CD4-positive, alpha-beta T cell treated with Interleukin-4 for 4 hours (primary cell): ENCODE data around the gene ING3.

Experiments used
- DNase-seq: peaks from one replicate; pipeline ENCODE4 v3.0.0-alpha.2; 2020

ING3 gene

DNA sequence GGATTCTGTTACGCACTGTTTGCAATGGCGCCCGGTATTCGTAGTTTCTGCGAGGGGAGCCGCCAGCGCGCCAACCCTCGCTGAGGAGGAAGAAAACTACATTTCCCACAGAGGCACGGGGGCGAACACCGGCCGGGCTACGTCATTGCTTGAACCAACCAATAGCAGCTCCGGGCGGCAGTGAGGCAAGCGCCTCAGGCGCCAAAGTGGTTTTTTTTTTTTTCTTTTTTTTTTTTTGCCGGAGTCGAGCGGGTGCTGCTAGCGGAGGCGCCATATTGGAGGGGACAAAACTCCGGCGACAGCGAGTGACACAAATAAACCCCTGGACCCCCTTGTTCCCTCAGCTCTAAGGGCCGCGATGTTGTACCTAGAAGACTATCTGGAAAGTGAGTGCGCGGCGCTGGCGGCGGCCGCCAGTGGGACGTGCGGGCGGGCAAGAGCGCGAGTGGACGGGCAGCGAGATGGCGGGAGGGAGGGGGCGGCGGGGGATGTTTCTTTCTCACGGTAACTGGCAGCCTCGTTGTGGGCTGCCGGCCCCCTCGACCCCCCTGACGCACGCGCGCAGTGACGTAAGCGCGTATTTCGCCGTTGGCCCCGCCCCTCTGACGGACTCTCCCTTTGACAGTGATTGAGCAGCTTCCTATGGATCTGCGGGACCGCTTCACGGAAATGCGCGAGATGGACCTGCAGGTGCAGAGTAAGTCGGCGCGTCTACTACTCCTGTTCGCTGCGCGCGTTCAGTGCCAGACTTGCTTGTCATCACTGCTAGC, at the start of gene ING3:
Gene ING3, plus strand, starts transcription at position 239 of the 770 bp plus-strand sequence. Its CDS starts 120 bp downstream, at position 359.
- DNase-seq, result peak; percentile 99

DNA sequence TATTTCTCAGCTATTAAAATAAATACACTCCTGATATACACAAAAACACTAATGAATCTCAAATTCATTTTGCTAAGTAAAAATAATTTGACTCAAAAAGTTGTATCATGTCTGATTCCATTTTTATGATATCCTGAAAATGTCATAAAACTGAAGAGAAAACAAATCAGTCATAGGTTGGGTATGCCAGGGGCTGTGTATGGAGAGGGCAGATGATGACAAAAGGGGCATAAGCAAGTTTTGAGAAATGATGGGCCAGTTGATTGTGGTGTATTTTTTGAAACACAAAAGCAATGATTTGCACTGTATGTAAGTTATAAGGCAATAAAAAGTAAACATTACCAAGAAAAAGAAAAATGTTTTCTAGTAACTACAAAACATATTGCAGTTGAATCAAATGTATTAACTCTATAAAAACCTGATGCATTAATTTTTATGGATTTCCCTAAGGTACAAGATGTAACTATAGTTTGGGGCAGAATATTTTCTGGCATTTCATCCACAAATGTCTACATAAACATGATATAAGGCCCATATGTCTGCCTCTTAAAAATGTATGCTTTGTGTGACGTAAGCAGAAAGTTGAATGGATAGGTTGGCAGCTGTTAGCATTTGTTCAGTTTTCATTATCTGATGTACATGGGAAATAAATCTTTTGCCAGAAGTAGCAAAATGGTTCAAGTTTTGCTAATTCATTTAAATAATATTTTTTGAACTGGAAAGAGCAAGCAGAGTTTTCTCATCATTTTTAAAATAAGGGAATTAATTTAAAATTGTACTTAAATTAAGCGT, 35.1 kb upstream of the ING3 start:
- DNase-seq, result no peak

GRCh38 chr7:120916121-120916520, 34.5 kb upstream of the ING3 start:
- DNase-seq, result no peak

DNA sequence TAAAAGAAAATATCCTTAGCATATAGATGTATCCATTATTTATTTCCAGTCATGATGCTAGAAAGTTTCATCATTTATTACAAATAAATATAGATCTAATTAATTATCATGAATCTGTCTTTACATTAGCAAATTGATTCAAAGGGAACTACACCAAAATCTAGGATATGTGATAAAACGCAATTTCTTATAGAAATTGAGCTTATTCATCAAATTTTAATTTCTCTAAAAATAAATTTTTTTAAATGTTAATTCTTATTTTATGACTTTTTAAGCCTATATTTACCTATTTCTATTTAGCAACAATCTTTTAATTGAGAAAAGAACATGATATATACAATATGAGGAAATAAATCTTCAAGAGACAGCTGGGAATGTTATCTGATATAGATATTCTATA, 34.0 kb upstream of the ING3 start:
- DNase-seq, result no peak

DNA sequence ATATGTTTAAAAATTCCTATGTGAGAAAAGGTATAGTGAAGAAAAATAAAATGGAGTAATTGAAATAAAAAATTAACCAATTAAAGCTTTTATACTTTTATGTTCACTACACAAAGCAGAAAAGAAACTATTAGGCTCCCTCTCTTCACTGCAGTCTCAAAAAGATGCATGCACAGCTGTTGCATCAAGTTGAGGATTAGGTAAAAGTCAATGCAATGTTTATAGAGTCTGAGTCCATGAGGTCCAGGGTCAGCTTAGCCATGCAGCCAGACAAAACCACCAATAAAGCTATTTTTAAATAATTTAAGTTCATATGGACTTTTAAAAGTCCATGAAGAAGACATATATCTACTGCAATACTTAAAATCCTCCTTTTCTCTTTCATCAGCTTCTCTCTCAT, 31.1 kb upstream of the ING3 start:
- DNase-seq, result no peak

GRCh38 chr7:120920034-120920433, 30.5 kb upstream of the ING3 start:
- DNase-seq, result no peak

- no peak for DNase-seq
These were observed 29.8 kb upstream of the ING3 start for GRCh38 chr7:120920591-120921274.

GRCh38 chr7:120924837-120925236, 25.7 kb upstream of the ING3 start:
- DNase-seq, result no peak

GRCh38 chr7:120925392-120925791, 25.2 kb upstream of the ING3 start:
- DNase-seq, result no peak

DNA sequence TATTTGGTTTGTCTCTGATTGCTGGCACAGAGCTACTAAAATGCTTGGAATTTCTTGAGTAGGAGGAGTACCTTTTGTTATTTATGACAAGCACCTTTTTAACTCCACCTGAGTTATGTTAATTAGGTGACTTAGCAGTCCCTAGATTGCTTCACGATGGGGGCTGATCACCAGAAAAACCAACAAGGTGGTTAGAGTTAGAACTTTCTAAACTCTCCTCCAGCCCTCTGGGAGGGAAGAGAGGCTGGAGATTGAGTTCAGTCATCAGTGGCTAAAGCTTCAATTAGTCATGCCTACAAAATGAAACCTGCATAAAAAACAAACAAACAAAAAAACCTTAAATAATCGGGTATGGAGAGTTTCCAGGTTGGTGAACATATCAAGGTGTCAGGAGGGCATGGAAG, 23.6 kb upstream of the ING3 start:
- DNase-seq, result no peak

GRCh38 chr7:120927454-120928103, 23.0 kb upstream of the ING3 start:
- no peak for DNase-seq

DNA sequence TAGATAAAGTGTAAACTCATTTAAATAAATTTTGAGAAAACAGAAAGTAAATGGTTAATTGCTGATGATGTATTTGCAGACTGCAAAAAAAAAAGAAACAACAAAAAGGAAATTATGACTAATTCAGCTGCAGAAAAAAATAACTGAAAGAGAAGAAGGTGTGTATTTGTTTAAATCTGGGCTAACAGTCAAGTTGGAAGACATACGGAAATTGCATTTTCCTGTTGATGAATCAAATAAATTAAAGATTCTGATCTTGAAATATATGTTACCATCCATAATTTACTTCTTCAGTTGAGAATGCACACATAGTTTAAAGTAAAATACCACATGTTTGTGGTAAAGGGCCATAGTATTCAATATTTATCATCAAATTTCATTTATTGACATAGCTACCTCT, 19.3 kb upstream of the ING3 start:
- no peak for DNase-seq

DNA sequence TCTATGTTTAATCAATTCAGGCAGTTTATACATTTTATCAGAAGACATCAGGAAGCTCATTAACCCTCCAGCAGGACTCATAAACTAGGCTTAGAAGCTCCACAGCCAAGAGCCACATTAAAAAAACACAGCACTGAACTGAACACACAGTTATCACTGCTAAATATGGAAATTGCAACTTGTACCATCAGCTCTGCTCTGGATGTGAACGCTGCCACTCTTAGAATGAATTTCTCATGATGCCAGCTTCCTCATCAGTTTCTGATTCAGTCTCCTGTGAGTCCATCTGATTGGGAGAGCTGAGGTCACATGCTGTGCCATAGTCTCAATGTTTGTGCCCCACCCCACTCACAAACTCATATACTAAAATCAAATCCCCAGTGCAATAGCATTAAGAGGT, 17.1 kb upstream of the ING3 start:
- DNase-seq, result no peak

DNA sequence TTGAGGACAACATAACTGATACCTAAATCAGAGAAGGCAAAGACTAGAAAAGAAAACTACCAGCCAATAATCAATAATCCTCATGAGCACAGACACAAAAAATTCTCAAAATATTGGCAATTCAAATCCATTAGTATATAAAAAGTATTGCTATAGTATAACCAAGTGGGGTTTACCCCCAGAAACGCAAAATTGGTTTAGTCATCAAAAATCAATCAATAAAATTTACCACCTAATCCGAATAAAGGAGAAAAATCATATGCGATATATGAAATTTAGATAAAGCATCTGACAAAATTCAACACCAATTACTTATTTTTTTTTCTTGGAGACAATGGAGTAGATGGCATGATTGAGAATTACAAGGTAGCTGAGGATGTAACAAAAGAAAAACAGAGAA, 11.2 kb upstream of the ING3 start:
- DNase-seq, result no peak

- peak; percentile 9 for DNase-seq
These were observed 9.5 kb upstream of the ING3 start for GRCh38 chr7:120941064-120941463.

GRCh38 chr7:120941856-120942255, 8.7 kb upstream of the ING3 start:
- DNase-seq, result no peak

DNA sequence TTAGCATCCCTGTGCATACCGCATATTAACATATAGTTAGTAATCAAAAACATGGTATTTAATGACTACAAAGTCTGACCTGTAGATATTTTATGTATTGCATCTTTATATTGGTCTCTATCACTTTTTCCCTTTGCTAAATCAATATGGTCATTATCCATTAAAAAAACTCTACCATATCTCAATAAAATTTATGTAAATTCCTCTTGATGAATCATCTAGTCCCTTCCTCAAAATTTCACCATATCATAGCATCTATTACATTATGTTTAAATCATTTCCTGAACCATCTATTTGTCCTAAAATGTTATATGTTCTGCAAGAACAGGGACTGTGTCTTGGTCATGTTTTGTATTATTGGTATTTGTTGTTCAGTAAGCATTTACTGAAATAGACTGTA, 7.7 kb upstream of the ING3 start:
- no peak for DNase-seq

GRCh38 chr7:120944826-120945562, 5.6 kb upstream of the ING3 start:
- DNase-seq, result no peak

DNA sequence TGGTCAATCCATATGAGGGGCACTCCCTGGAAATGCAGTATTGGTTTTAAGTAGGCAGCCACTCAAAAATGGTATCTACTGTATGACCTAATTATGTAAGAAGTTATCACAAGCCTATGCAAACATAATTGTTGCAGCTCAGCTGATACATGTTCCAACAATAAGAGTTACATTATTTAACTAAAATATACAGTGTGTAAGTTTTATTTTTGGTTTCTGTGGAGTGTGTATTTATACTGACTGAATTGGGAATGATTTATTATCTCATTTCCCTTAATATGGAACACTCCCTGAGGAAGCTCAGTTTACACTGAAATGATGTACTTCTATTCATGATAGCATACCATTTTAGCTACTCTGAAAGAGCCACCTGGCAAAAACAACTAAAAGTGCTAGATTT, 2.6 kb upstream of the ING3 start:
- no peak for DNase-seq

- no peak for DNase-seq
These were observed 1.1 kb upstream of the ING3 start for GRCh38 chr7:120949393-120949911.

DNA sequence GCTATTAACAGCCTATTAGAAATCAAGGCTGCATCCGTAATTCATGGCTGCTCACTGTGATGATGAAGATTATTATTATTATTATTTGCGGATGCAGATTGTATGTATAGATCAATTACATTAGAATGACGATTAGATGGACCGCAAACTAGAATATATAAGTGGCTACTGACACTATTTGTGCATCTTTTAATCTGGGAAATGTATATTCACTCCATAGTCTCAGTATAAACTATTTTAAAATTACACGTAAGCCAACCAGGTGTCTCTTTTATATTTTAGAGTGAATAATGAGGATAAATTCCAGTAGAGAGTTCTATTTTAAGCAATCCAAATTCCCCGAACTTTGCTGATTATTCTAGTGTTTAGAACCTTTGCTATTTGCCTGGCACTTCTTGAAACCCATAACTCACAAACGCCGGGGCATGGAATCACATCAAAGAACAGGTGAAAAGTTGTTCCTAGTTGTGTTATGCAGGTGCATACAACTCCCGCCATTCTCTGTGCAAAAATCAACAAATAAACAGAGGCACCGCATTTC, 509 bp upstream of the ING3 start:
- DNase-seq, result no peak

DNA sequence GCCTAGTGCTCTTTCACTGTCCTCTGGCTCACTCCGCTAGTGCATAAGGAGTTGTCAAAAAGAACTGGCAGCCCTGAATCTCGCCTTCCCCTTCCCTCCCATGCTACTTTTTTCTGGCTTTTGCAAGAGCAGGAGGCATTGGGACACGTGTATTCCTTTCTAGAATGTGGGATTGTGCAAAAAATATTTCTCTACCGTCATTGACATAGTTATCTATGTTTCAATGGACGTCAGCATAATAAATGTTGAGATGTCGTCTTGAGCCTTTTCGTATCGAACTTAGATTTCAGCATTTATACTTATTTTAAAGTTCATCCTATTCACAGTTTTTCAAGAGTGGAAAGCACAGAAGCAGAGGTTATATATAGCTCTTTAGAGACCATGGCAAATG, 727 bp downstream of the ING3 start:
- no peak for DNase-seq
